UCSD-AML1 (cell line): ENCODE results near the gene PC.

Source experiments
- DNase-seq: peaks from one replicate; lab custom pipeline; 2025; ENCODE audit not compliant: unreplicated experiment; lab: John Stamatoyannopoulos, UW

Gene PC

GRCh38 chr11:66869567-66869870 lies 88.7 kb downstream of the PC start:
- DNase-seq: no peak

GRCh38 chr11:66868726-66869566 lies 89.2 kb downstream of the PC start:
- DNase-seq: peak; percentile 66

- no peak for DNase-seq
These were observed 90.0 kb downstream of the PC start for GRCh38 chr11:66868082-66868725.

GRCh38 chr11:66867425-66868040 lies 90.7 kb downstream of the PC start:
- no peak for DNase-seq

GRCh38 chr11:66866511-66866986 lies 91.6 kb downstream of the PC start:
- DNase-seq: no peak

- DNase-seq: no peak
These were observed 92.2 kb downstream of the PC start for GRCh38 chr11:66866007-66866406.

GRCh38 chr11:66864924-66865697 lies 93.1 kb downstream of the PC start:
- no peak for DNase-seq

- no peak for DNase-seq
These were observed 93.8 kb downstream of the PC start for GRCh38 chr11:66864172-66864901.

GRCh38 chr11:66863428-66864125 lies 94.6 kb downstream of the PC start:
- no peak for DNase-seq

GRCh38 chr11:66862559-66863037 lies 95.6 kb downstream of the PC start:
- no peak for DNase-seq

- DNase-seq: no peak
These were observed 96.2 kb downstream of the PC start for GRCh38 chr11:66861774-66862558.

- no peak for DNase-seq
These were observed 97.0 kb downstream of the PC start for GRCh38 chr11:66861038-66861773.

- DNase-seq: no peak
These were observed 97.7 kb downstream of the PC start for GRCh38 chr11:66860449-66860831.

- DNase-seq: no peak
These were observed 98.3 kb downstream of the PC start for GRCh38 chr11:66859686-66860448.

- no peak for DNase-seq
These were observed 99.1 kb downstream of the PC start for GRCh38 chr11:66858939-66859685.

- DNase-seq: no peak
These were observed 99.8 kb downstream of the PC start for GRCh38 chr11:66858186-66858938.

GRCh38 chr11:66857927-66858185 lies 100.3 kb downstream of the PC start:
- DNase-seq: no peak
